ENCODE data around the gene ABI1.

The ABI1 gene

GRCh38 chr10:26854524-26854923, 6.2 kb downstream of the ABI1 start:
- no peak for DNase-seq

DNA sequence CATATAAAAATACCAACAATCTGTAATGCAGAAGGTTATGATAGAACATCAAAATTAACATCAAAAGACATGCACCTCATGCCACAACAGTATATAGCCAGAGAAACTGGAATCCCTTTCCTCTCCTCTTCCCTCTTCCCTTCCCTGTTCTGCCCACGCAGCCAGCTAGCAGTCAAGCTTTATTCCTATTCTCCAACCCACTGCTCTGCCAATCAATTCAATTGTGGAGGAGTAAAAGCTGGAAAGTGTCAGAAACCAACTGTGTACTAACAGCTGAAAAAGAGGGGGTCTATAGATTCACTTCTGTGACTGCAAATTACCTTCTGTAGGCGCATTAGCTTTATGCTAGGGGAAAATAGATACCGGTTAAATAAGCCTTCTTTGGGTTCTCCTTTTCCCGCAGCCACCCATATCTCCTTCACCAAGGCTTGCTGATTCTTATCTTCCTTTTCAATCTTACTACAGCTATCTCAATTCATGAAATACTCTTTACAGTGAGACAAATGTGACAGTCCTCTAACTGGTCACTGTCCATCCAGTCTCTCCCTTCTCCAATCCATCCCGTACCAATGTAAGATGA, 16.3 kb downstream of the ABI1 start:
- no peak for DNase-seq

GRCh38 chr10:26843736-26844135, 17.0 kb downstream of the ABI1 start:
- DNase-seq = no peak

GRCh38 chr10:26841733-26842317, 18.9 kb downstream of the ABI1 start:
- no peak for DNase-seq

DNA sequence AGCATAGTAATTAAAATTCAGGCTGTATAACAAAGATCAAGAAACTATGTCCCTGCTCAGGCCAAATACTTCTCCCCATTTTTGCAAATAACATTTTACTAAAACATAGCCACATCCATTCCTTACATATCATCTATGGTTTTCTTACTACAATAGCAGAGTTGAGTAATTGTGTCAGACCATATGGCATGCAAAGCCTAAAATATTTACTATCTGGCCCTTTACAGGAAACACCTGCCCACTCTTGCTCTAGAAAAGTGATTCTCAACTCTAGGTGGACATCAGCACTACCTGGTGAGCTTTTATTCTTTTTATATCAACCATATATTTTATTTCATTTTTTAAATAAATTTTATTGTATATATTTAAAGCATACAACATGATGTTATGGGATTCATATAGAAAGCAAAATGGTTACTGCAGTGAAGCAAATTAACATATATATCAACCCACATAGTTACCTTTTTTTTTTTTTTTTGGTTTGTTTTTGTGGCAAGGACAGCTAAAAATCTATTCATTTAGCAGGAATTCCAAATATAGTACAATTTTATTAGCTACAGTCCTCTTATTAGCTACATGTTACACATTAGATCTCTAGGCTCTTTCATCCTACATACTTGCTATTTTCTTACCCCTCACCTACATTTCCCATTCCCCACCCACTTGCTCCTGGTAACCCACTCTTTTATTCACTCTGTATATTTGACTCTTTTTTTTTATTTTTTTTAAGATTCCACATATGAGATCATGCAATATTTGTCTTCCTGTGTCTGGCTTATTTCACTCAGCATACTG, 19.6 kb downstream of the ABI1 start:
- no peak for DNase-seq

DNA sequence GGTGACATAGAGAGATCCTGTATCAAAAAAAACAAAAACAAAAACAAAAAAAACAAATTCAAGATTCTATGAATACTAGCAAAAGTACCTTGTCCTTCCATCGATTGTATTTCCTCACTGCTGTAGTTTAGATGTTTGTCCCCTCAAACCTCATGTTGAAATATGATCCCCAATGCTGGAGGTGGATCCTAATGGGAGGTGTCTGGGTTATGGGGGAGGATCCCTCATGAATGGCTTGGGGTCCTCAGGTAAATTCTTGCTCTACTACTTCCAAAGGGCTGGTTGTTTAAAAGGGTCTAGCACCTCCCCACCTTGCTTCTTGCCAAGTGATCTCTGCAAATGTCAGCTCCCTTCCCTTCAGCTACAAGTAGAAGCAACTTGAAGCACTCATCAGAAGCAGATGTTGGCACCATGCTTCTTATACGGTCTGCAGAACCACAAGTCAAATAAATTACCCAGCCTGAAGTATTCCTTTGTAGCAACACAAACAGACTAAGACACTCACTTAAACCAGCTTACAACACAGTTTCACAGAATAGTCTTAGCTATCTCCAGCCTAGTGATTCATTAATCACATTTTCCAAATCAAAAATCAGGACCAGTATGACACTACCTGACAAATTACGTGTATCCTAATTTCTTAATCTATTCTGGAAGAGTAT, 20.7 kb downstream of the ABI1 start:
- DNase-seq = no peak

- no peak for DNase-seq
These were observed 23.6 kb downstream of the ABI1 start for GRCh38 chr10:26837139-26837538.

GRCh38 chr10:26835025-26835424, 25.7 kb downstream of the ABI1 start:
- DNase-seq = no peak

- DNase-seq = no peak
These were observed 27.8 kb downstream of the ABI1 start for GRCh38 chr10:26832960-26833359.

DNA sequence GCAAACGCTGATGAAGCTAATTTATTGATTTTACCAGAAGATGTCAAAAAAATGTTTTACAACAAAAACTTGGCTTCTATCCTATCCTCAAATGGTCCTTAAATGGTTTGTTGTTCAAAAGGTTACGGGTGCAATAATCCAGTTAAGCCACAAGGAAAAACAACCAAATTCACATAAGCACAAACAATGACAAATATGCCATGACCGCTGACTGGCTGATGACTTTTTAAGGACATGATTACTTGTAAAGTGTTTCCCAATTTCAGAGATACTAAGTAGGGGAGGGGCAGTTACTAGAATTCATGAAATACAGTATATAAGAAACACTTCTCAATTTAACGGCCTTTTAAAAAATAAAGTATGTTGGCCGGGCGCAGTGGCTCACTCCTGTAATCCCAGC, 28.8 kb downstream of the ABI1 start:
- no peak for DNase-seq

- no peak for DNase-seq
These were observed 30.8 kb downstream of the ABI1 start for GRCh38 chr10:26829810-26830515.

DNA sequence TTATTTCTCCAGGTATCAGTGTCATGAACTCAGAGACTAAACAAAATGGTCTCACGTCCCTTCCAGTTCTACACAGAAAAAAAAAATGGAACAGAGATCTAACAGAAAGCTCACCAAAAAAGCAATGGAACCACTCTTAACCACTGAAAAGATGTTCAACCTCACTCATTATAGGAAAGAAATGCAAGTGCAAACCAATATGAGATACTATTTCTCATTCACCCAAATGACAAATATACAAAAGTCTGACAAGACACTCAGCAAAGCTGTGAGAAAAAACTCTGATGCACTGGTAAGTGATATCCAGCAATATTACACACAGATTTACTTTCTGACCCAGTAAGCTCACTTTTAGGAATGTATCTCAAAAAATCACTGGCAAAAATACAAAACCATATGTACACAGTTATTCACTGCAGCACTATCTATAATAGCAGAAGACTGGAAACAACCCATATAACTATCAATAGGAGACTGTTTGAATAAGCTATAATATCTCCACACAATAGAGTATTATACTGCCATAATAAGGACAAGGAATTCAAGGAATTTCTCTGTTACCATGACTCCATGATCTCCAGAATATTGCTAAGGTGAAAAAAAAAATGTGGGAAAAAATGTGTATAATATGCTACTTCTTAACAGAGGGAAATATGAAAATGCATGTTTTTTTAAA, 36.6 kb downstream of the ABI1 start:
- no peak for DNase-seq

GRCh38 chr10:26821699-26822570, 38.8 kb downstream of the ABI1 start:
- no peak for DNase-seq

- no peak for DNase-seq
These were observed 45.3 kb downstream of the ABI1 start for GRCh38 chr10:26815500-26815899.

DNA sequence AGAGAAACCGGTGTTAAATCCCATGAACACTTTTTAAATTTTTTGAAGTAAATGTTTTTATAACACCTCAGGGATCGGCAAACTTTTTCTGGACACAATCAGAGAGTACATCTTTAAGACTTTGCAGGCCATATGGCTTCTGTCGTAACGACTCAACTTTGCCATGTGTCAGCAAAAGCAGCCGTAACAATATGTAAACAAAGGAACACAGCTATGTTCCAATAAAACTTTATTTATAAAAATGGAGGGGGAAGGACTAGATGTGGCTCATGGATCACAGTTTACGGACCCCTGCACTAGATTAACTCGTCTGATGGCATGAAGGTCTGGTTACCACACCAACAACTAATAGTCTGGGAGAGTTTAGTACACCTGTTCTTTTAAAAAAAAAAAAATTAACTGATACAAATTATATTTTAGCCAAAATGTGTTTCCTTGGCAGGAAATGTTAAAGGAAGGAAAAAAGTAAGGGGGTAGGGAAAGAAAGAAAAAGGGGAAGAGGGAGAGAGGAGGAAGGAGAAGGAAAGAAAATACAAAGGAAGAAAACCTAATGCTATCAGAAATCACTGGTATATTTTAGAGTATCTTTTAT, 50.2 kb downstream of the ABI1 start:
- no peak for DNase-seq

DNA sequence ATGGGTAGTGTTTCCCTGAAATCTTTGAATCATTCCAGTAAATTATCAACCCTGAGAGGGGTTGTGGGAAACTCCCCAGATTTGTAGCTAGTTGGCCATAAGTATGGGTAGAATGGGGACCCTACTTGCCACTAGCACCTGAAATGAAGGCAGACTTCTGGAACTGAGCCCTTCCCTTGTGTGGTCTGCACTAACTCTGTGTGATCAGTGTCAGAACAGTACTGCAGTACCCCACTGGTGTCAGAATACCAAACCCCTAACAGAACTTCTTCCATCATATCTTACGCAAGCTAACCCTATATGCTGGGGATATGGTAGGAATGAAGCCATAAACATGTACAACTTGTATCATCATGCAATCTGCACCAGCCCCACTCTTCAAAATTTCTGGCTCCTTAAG, 50.8 kb downstream of the ABI1 start:
- DNase-seq = no peak

DNA sequence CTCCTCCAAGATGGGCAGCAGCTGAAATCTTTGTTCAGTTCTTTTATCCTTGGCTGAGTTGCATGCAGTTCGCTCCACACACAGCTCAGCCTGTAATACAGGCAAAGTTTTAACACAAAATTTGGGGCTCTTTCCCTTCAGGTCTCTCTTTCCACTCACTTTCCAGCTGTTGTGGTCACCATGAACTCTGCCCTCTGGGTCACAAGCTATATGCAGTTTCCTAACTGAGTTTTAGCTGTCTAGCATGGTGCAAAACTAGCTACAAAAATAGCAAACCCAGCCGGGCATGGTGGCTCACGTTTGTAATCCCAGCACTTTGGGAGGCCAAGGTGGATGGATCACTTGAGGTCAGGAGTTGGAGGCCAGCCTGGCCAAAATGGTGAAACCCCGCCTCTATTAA, 53.2 kb downstream of the ABI1 start:
- no peak for DNase-seq

GRCh38 chr10:26806557-26806956, 54.2 kb downstream of the ABI1 start:
- DNase-seq = no peak

DNA sequence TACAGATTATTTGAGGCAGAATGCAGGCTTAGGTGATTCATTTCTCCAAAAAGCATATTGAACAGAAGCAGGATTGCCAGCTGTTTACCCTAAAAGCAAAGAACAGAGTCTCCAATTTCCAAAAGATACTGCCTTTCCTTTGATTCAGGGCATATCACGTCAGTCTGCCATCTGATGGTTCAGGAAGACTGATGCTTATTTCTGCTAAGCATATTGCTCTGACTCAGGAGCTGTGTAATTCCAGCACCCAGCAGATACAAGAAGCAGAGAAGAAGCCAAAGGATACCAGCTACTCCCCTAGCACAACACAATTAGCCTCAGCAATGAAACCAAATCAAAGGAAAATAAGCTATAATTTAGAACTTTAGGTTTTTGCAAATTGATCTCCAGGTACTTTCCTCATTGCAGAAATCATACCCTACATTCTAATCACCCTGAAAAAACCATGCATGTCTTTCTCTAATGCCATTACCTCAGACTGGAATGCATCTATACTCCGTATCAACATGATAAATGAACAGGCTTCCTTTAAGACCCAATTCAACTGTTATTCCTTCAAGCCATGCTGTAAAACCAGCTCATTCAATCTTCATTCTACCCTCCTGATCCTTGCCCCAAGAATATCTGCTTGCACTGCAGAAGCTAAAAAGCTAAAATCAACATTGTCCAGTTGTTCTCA, 55.1 kb downstream of the ABI1 start:
- no peak for DNase-seq
